Measurements from ENCODE around the gene PLEKHH2.

DNA sequence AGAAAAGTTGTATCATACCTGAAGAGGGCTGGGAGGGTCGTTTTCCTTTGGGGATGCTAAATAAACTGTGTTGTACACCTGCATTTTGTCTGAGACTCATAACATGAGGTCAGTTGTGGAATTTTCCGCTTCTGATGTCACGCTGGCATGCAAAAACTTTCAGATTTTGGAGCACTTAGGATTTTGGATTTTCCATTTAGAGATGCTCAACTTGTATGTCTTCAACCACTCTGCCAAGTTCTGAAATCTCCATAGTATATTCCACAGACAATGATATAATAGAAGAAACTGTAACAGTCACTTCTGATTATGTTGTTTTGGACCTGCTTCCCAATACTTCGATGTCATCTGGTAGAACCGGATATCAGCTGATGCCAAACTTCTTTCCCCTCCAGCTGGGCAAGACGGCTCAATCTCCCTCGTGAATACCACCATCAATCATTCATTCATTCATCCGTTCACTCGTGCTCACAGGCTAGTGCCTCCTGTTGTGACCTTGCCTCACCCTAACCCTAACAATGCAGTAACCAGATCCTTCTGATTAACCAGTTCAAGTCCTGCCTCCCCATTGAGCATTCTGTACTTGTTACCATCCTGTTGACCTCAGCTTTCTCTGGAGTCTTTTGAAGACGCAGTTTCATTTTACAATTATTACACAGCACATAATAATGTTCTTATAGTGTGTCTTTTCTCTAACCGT, 5.3 kb upstream of the PLEKHH2 start:
- TF ChIP-seq, protein P1, sequence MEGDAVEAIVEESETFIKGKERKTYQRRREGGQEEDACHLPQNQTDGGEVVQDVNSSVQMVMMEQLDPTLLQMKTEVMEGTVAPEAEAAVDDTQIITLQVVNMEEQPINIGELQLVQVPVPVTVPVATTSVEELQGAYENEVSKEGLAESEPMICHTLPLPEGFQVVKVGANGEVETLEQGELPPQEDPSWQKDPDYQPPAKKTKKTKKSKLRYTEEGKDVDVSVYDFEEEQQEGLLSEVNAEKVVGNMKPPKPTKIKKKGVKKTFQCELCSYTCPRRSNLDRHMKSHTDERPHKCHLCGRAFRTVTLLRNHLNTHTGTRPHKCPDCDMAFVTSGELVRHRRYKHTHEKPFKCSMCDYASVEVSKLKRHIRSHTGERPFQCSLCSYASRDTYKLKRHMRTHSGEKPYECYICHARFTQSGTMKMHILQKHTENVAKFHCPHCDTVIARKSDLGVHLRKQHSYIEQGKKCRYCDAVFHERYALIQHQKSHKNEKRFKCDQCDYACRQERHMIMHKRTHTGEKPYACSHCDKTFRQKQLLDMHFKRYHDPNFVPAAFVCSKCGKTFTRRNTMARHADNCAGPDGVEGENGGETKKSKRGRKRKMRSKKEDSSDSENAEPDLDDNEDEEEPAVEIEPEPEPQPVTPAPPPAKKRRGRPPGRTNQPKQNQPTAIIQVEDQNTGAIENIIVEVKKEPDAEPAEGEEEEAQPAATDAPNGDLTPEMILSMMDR (IDR thresholded peaks at IDR 0.05), result no peak
- TF ChIP-seq POLR2A (IDR thresholded peaks at IDR 0.05), result no peak

Data from suprapubic skin (tissue), 3 donors.